Measurements from ENCODE around the gene KCNQ5. TPM values are rescaled to one million over a fixed set of nuclear protein-coding genes. Genes with fewer than 3 reads are reported as not detected.
"Not testable (repeated sequence)": the region's sequence is repeated elsewhere in the genome, so short reads cannot be mapped to it uniquely, and the experiment has no call there.

Gene KCNQ5
- total RNA-seq, 1 experiment from 2014 or later = 0.07 TPM

GRCh38 chr6:72984189-72984831, 362.4 kb downstream of the KCNQ5 start:
- H3K4ac ChIP-seq (ENCODE audit: low read depth, low read length) = not testable (repeated sequence)
- DNase-seq = peak; percentile 64

More at GRCh38 chr6:72984189-72984831, 362.4 kb downstream of the KCNQ5 start:
- Mint-ChIP-seq H3K36me3 (ENCODE audit: insufficient read depth in 1 of 3, low read depth in 3 of 3) (peaks cover 5 to 11% (median 11%) of the 10 kb centered on the region in 3 experiments), H3K9me3 (peaks cover 20 to 28% of the 10 kb centered on the region in 2 experiments)
- H3K18ac ChIP-seq (ENCODE audit: insufficient read length, low read depth, low read length); H4K20me1 ChIP-seq (ENCODE audit: control insufficient read depth, insufficient read depth, insufficient read length); H2BK20ac ChIP-seq (ENCODE audit: low read depth, low read length, poor library complexity, severe bottlenecking); H2AK5ac ChIP-seq (ENCODE audit: insufficient read length, low read length); H2BK5ac ChIP-seq (ENCODE audit: insufficient read length, low read length); H2BK15ac ChIP-seq (ENCODE audit: low read depth, low read length); H3K4me1 Mint-ChIP-seq; H4K8ac ChIP-seq (replicated peaks; ENCODE audit: insufficient read length, low read depth, low read length); H2BK12ac ChIP-seq (ENCODE audit: insufficient read length, low read depth, low read length); H3K79me2 ChIP-seq (ENCODE audit: insufficient read depth, low read length); H3K14ac ChIP-seq (ENCODE audit: insufficient read depth, low read length); H3K23ac ChIP-seq (ENCODE audit: insufficient read length, low read depth, low read length); H3K23me2 ChIP-seq (ENCODE audit: insufficient read length, low read depth, low read length, poor library complexity, severe bottlenecking); H3K56ac ChIP-seq (ENCODE audit: insufficient read length, low read depth, low read length); H3K4me1 ChIP-seq (ENCODE audit: insufficient read depth, low read length); H4K91ac ChIP-seq (ENCODE audit: insufficient read length, low read depth, low read length); H3T11ph ChIP-seq (ENCODE audit: low read length); H3K79me1 ChIP-seq (ENCODE audit: insufficient read depth, low read depth, low read length, poor library complexity, severe bottlenecking); H3K27me3 ChIP-seq (ENCODE audit: insufficient read depth, low read length); H4K5ac ChIP-seq (ENCODE audit: insufficient read length, low read depth, low read length); H2BK120ac ChIP-seq (ENCODE audit: low read depth, low read length, poor library complexity, severe bottlenecking); H3K9me3 ChIP-seq (ENCODE audit: control insufficient read depth, low read depth, low read length); H3K9ac ChIP-seq (ENCODE audit: extremely low read depth, insufficient read length, low read length); H3K27ac Mint-ChIP-seq; H2AFZ ChIP-seq (ENCODE audit: low read length); H3K4me3 Mint-ChIP-seq; H3K4me2 ChIP-seq (ENCODE audit: insufficient read depth, insufficient read length, low read length); H3K27me3 Mint-ChIP-seq (ENCODE audit: low read depth); H3K27ac ChIP-seq (ENCODE audit: insufficient read length, low read depth, low read length): not testable (repeated sequence)
- WGBS (ENCODE audit: extremely low coverage, insufficient read length, low lambda C conversion rate) = no CpG with 5 or more reads among the region's 13 CpGs

All from H9 (cell line).